ENCODE data around the gene FBXO42. TPM values are rescaled to one million over a fixed set of nuclear protein-coding genes. Genes with fewer than 3 reads are reported as not detected.

FBXO42 gene
- total RNA-seq, 6 donors from 2014 or later = 20.8 to 41.9 (median 24.0) TPM

GRCh38 chr1:16196874-16197273 lies 155.4 kb downstream of the FBXO42 start:
- 65 to 100% methylated on average over 2 to 3 of the region's 3 CpGs for WGBS, 2 donors
- TF ChIP-seq CTCF (IDR thresholded peaks at IDR 0.05) = no peak
- no peak for TF ChIP-seq POLR2A (IDR thresholded peaks at IDR 0.05)
- TF ChIP-seq EP300 (IDR thresholded peaks at IDR 0.05) = no peak
- TF ChIP-seq POLR2AphosphoS5 (IDR thresholded peaks at IDR 0.05) = no peak
- Histone ChIP-seq H3K4me3 (no peak overlapping the region), H3K27me3 (no peaks in the 10 kb centered on the region), H3K27ac (no peak overlapping the region), H3K36me3 (peaks cover 0 to 17% (median 3%) of the 10 kb centered on the region in 4 donors), H3K4me1 (no peaks in the 10 kb centered on the region), H3K9me3 (no peaks in the 10 kb centered on the region)
- no peak for DNase-seq
- ATAC-seq (ENCODE audit: low FRiP score in 2 of 2) = no peak

Small RNAs within 50 kb of the gene (small RNA-seq; reads per million reads assigned to genes)
- gene MT1XP1 = 0 reads per million in 4 donors

Other genes with a start within 250 kb of the FBXO42 start
- gene EPHA2, start 196.4 kb downstream of the FBXO42 start, total RNA-seq = 10 to 100 TPM; 21.0 to 66.3 (median 38.7) TPM
- gene ARHGEF19, start 139.8 kb downstream of the FBXO42 start, total RNA-seq = 10 to 100 TPM in 4 of 6 donors, 1 to 10 TPM in 2; 3.5 to 70.2 (median 12.6) TPM
- gene CPLANE2, start 115.3 kb downstream of the FBXO42 start, total RNA-seq = 10 to 100 TPM in 2 of 6 donors, 1 to 10 TPM in 4; 3.0 to 11.6 (median 8.0) TPM
- 100 to 1,000 TPM in 2 of 6 donors, 10 to 100 TPM in 4; 30.4 to 136 (median 58.3) TPM for gene SZRD1, start 14.8 kb upstream of the FBXO42 start, total RNA-seq
- gene SPATA21, start 84.9 kb upstream of the FBXO42 start, total RNA-seq = not detected
- 10 to 100 TPM; 61.9 to 96.4 (median 87.1) TPM for gene NECAP2, start 88.2 kb upstream of the FBXO42 start, total RNA-seq
- over 10,000 TPM in 1 of 6 donors, 1,000 to 10,000 TPM in 2, under 1 TPM in 3; under 0.01 to 14,413 (median 1,360) TPM for gene RNU1-1, start 161.8 kb upstream of the FBXO42 start, total RNA-seq

Measured in upper lobe of left lung (tissue), 6 donors.